Measurements from ENCODE around the gene FBXW7.

- TF ChIP-seq CTCF (IDR thresholded peaks at IDR 0.05; ENCODE audit: poor library complexity, severe bottlenecking) = no peak
- TF ChIP-seq EP300 (conservative IDR thresholded peaks at IDR 0.05; ENCODE audit: poor library complexity, severe bottlenecking) = no peak
These were observed 35.4 kb upstream of the FBXW7 start for GRCh38 chr4:152571296-152571695.

Measured in neural cell (in vitro differentiated cells).